HTERT RPE-1 (cell line): ENCODE results near the gene PLEKHG1.

Experiments
- in situ Hi-C: fragments of 300-500 bp; cut with MboI; formaldehyde crosslinking; loops from 4 replicates; pipeline ENCODE4 v1.14.3; 2020; ENCODE audit warnings: low sequenced_read_pairs

PLEKHG1 gene

DNA sequence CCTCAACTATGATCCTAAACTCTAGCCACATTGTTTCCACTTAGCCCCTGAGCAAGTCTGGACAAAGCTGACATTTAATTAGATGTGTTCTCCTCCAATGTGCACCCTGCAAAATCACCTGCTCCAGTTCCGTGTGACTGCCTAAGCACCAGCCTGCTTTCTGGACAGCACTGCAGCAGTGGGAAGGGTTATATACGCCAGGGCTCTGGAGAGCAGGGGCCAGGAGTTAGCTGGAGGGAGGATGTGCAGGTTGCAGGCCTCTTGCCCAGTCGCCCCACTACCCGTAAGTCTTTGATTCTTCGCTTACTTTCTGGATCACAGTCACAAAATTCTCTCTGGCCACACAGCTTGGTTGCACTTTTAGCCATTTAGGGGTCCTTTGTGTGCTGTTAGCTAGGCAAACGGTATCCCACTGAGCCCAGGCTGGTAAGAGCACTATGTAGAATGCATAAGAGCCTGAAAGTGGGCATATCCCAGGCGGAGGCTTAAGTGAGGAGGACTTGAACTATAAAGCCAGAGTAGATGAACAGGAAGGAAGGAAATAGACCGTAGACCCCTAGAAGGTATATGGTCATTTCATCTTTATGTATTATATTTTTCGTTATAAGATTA, 10.7 kb upstream of the PLEKHG1 start:
- in situ Hi-C loops = no loop called here

DNA sequence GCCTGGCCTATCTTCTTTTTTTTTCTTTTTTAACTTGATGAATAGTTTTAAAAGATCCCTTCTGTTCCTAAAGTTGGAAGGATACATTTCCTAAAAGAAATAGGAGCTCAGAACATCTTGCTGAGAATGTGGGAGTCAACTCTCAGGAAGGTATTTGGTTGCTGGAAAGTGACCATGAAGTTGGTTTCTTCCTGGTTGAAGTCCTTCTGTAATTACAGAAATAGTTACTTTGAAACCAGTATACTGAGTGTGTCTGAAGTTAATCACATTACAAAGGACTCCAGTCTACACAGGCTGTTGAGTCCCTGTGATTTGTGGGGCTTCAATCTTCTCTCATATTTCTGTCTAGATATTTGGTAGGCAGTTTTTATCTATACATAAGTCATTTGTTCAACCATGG, 9.8 kb upstream of the PLEKHG1 start:
- in situ Hi-C loops = no loop called here

- in situ Hi-C loops = no loop called here
Measured at GRCh38 chr6:150590446-150590845, 9.2 kb upstream of the PLEKHG1 start.

GRCh38 chr6:150592377-150592995, 7.2 kb upstream of the PLEKHG1 start:
- in situ Hi-C loops = no loop called here

DNA sequence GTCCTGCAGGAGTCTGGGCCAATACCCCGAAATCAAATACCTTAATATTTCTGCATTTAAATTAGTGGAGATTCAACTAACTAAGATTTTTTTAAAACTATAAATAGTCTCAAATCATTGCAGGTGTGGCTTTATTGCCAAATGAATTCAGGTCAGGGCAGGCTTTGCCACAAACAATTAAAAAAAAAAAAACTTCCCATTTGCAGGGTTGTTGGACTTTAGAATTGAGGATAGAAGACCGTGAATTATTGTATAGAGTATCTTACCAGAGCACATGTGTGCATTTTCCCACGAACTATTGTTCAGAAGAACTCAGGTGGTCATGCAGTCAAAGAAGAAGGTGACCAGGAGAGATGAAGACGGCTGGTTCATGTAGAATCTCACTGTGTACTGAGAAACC, 6.6 kb upstream of the PLEKHG1 start:
- in situ Hi-C loops = no loop called here

DNA sequence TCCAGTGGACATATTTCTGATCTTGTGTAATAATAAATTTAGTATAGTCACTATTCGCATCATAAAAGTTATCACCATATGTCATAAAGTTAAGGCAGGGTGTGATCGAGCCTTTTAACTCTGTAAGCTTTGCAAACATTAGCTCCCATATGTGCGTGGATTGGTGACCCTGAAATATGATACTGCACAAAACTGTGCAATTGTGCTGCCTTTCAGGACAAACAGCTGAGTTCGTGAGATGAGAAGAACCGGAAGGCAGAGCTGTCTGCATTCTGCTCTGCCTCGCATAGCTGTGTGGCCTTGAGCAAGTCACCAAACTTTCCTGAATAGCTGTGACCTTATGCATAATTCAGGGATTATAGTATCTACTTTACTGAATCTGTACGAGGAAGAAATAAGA, 3.2 kb upstream of the PLEKHG1 start:
- in situ Hi-C loops = no loop called here

DNA sequence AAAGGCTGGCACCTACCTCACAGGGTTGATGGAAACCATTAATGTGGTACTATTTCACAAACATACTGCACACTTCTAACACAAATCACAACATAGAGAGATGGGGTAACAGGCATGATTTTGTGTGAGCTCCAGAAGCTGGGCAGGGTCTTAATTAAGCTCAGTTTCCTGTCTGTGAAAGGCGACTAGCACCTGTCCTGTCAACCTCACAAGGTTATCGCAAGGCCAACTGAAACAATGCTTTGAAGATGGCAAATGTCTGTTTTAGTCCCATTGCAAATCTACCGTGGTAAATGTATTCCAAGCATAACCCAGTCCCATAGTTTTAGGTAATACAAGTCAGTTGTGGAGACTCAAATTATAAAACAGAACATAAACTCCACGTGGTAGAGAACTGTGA, 1.3 kb upstream of the PLEKHG1 start:
- in situ Hi-C loops = no loop called here

- in situ Hi-C loops = no loop called here
Measured at GRCh38 chr6:150598858-150599198, 857 bp upstream of the PLEKHG1 start.

DNA sequence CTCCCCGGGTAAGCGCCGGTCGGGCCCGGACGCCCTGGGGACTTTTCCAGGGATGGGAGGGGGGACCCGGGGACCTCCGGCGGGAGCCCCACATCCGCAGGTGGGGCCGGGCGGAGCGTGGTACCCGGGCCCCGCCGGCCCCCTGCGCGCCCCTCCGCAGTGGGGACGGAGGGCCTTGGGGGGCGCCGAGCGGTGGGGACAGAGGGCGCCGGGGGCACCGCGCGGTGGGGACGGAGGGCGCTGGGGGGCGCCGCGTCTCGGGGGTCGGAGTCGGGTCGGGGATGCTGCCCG, 270 bp downstream of the PLEKHG1 start:
- in situ Hi-C loops = no loop called here

DNA sequence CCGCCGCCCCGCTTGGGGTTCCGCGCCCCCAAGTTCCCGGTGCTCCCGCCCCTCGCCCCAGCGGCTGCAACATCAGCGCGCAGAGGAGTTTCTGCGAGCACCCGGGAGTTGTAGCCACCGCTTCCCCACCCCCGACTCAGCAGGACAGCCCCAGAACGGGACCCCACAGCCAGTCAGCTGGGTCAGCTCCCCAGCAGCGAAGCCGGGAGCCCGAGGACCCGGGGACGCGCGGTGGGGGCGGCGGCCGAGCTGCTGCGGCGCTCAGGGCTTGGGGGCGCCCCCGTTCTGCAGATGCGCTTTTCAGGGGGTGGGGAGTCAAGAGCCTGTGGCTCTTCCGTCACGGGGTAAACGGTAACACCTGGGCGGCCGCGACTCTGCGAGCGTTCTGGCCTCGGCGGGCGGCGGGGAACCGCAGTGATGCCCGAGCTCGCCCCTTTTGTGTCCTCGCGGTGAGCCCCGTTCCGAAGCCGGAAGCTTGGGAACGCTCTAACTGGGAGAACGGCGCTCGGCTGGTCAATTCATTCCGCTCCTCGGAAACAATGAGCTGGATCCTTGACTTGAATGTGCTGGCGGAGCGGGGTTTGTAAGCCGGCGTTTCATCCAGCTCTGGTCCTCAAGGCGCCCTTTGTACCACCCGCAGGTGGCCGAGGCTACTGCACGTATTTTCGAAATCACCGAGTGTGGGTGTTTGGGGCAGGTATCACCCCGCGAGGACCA, 774 bp downstream of the PLEKHG1 start:
- in situ Hi-C loops = no loop called here

DNA sequence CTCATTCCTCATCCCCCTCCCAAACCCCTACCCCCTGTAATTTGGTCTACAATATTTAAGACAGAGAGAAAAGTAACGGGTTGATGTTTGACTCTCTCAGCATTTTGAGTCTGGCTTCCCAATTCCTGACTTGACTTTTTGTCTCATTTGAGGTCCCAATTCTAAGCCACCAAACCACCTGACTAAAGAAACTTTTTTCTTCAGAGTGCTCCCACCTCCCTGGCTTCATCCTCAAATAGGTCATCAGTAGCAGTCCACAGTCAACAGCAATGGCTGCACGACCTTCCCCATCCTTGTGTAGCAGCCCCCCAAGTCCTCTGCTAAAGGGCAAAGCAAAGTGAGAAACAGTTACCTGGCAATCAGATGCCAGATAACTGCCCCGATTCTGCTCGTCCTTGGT, 1.8 kb downstream of the PLEKHG1 start:
- in situ Hi-C loops = no loop called here

DNA sequence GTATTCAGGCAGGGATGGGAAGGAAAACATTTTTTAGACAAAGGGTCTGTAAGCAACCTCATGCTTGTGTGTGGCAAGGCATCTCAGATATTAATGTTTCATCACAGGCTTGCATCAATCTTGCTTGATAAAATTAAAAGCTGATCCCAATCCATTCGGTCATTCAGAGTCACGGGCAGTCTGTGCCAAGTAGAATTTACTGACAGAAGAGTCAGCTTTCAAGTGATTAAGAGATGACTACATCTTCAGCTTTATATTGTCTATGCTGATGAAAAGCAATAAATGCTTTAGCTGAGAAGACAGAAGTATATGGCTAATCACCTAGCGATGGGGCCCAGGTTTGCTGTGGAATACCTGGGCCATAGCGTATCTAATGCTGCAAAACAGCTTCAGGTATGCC, 3.5 kb downstream of the PLEKHG1 start:
- in situ Hi-C loops = no loop called here

GRCh38 chr6:150604467-150604866, 4.8 kb downstream of the PLEKHG1 start:
- in situ Hi-C loops = no loop called here

DNA sequence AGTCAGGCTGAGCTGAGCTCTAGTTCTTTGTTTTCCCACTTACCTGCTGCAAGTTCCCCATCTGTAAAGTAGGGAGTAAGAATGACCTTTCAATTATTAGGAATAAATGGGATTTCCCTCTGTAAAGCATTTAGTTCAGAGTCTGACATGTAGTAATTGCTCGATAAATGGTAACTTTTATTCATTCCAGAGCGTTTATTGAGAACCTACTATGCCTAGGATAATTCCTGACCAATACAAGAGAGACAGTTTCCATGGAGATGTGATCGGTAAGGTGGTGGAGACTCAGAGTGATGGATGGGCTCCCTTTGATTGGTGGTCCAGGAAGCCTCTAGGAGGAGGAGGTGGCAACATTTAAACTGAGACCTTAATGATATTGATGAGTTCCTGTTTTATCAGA, 5.6 kb downstream of the PLEKHG1 start:
- in situ Hi-C loops = no loop called here

GRCh38 chr6:150606168-150606591, 6.5 kb downstream of the PLEKHG1 start:
- in situ Hi-C loops = no loop called here

DNA sequence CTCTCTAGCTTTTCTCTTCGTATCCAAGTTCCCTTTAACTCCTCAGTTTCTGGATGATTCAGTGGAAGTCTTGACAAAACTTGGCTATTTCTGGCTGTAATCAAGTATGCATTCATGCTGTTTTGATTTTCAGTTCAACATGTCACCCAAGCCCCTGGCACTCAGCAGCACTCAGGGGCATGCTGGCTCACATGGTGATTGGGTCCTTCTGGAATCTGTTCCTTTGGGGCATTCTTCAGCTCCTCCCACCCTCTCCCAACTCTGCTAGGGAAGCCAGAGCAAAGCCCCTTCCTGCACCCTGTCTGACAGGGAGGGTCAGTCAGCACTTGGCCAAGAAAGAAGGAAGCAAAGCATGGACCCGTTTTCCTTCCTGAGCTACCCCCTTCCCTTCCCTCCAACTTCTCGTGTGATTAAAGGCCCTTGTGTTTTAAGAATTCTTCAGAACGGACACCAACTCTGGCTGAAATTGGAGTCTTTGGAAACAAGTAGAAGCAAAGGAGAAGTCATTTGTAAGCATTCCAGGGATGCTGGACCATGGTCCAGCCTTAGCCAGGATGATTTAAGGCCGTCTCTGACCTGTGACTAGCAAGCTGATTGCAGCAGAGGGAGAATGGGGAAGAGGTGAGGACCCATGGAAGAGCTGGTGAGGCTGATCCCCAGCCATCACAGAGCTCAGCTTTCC, 7.1 kb downstream of the PLEKHG1 start:
- in situ Hi-C loops = no loop called here

GRCh38 chr6:150607329-150607650, 7.6 kb downstream of the PLEKHG1 start:
- in situ Hi-C loops = no loop called here

DNA sequence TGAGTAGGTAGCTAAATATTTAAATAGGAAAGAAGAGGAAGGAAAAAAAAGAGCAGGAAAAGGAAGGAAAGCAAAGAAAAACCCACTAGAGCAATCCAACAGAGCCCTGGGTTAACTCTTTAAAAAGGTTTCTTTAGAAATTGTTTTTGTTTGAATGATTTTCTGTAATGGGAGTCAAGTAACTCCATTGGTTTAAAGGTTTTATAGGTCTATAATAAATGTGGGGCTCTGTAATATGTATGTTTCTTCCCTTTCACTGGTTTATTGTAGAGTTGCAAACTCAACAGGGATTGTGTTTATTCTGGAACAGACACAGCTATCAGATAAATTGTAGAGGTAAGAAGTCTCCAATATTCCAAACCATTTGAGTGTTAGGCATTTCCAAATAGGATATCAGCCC, 10.9 kb downstream of the PLEKHG1 start:
- in situ Hi-C loops = no loop called here

GRCh38 chr6:150613269-150613668, 13.6 kb downstream of the PLEKHG1 start:
- in situ Hi-C loops = no loop called here

GRCh38 chr6:150615967-150616366, 16.3 kb downstream of the PLEKHG1 start:
- in situ Hi-C loops = no loop called here

DNA sequence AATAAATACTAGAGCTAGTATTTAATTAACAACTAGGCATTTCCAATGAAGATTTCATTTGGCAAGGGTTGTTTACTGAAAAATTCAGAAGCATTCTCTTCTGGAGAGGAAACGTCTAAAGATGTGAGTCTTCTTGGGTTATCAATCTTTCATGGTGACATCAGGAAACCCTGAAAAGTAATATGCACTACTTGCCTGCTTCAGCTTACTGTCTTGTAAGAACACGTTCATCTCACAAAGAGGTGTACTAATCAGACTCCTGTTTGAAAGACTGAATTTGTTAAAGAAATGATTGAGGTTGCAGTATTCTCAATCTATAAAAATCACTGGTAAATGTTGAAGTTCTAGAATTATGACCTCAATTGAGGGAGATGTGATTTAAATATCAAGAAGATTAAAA, 16.9 kb downstream of the PLEKHG1 start:
- in situ Hi-C loops = no loop called here

DNA sequence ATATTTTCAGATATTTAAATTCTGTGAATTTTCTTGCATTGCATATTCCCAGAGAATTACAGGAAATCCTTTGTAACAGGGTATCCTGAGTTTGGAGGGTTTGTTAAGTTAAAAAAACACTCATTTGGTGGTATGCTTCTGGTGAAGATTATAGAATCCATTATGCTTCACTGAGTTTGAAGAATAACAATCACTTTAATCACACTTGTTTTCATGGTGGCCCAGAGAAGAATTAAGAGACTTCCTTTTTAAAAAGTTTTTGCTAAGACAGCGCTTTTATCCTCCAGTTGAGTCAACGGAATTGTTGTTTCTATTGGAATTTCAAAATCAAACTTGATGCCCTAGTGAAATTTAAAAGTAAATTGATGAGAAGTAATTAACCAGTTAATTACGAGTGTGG, 17.4 kb downstream of the PLEKHG1 start:
- in situ Hi-C loops = no loop called here
